Activated CD4-positive, alpha-beta T cell treated with anti-CD3 and anti-CD28 coated beads for 36 hours (primary cell): ENCODE data around the gene GPBP1L1. TPM values are rescaled to one million over a fixed set of nuclear protein-coding genes. Genes with fewer than 3 reads are reported as not detected.
A peak's percentile ranks its signal among the peaks of the same experiment; 100 is the strongest.
"Not testable (repeated sequence)": the region's sequence is repeated elsewhere in the genome, so short reads cannot be mapped to it uniquely, and the experiment has no call there.

Experiments
- ATAC-seq: fragments of 200-7000 bp; cut with Tn5 transposase; one replicate; pipeline ENCODE4 v1.10.0; 2021; ENCODE audit warnings: mild to moderate bottlenecking, moderate library complexity
- CTCF ChIA-PET: fragments of 350-600 bp; sonication (Branson Sonifier 250); formaldehyde crosslinking; loops from one replicate; lab custom pipeline; 2021; ENCODE audit warnings: antibody characterized with exemption; lab: Charles Lee
- POLR2A ChIA-PET: fragments of 350-600 bp; sonication (Branson Sonifier 250); formaldehyde crosslinking; loops from one replicate; lab custom pipeline; 2021; ENCODE audit warnings: antibody characterized with exemption, inconsistent platforms; lab: Charles Lee
- DNase-seq: peaks from one replicate; pipeline ENCODE4 v3.0.0-alpha.2; 2020
- H3K27ac Mint-ChIP-seq: one replicate; pipeline ENCODE4 v1.8.0; 2021; ENCODE audit warnings: mixed read lengths
- H3K27me3 Mint-ChIP-seq: one replicate; pipeline ENCODE4 v1.8.0; 2021; ENCODE audit warnings: mixed read lengths
- H3K36me3 Mint-ChIP-seq: one replicate; pipeline ENCODE4 v1.8.0; 2021; ENCODE audit warnings: low read depth, mixed read lengths
- H3K4me1 Mint-ChIP-seq: one replicate; pipeline ENCODE4 v1.8.0; 2021; ENCODE audit warnings: mixed read lengths
- H3K4me3 Mint-ChIP-seq: one replicate; pipeline ENCODE4 v1.8.0; 2021; ENCODE audit warnings: mild to moderate bottlenecking, moderate library complexity, mixed read lengths
- H3K9me3 Mint-ChIP-seq: one replicate; pipeline ENCODE4 v1.8.0; 2021; ENCODE audit warnings: low read depth, mixed read lengths
- intact Hi-C, 2 experiments: fragments of 100-400 bp; cut with DNase I in 1 of 2; cut with micrococcal nuclease in 1 of 2; formaldehyde crosslinking; loops; one replicate each; pipeline versions ENCODE4 v1.14.2 to v1.15.1; 2022 to 2024; cut with DNase I, micrococcal nuclease
- total RNA-seq, 2 experiments: library from RNA; stranded (reverse); gene quantifications; one replicate each; pipeline ENCODE4 v1.2.3, GENCODE V29; 2021

GPBP1L1 gene
- total RNA-seq, 2 experiments from 2014 or later = 101 to 112 TPM

DNA sequence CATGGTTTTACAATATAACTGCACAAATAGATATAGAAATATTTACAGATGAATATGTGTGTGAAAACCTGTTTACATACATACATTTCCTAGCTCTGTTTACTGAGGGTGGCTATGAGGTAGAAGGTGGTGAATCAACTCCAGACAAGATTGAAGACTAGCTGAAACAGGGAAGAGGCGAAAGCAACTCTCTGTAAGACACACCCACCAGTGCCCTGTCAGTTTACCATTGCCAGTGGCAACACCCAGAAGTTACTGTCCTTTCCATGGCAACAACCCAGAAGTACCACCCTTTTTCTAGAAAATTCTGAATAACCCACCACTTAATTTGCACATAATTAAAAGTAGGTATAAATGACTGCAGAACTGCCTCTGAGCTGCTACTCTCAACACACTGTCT, 18.3 kb upstream of the GPBP1L1 start:
- ATAC-seq (no peak), DNase-seq (no peak)
- no peaks in the 10 kb centered on the region for H3K27me3 Mint-ChIP-seq
- H3K27ac Mint-ChIP-seq = no peak overlapping the region
- no peak overlapping the region for H3K4me3 Mint-ChIP-seq
- CTCF ChIA-PET = interaction anchor here (0.6 kb wide), 1 partner anchor 14 kb away, joined by 3 read pairs; no protein-coding TSS in a partner anchor
- H3K9me3 Mint-ChIP-seq = peaks cover 4% of the 10 kb centered on the region
- H3K4me1 Mint-ChIP-seq = no peaks in the 10 kb centered on the region
- intact Hi-C loops = no loop called here
- POLR2A ChIA-PET = no interaction called here
- H3K36me3 Mint-ChIP-seq = peaks cover 25% of the 10 kb centered on the region

DNA sequence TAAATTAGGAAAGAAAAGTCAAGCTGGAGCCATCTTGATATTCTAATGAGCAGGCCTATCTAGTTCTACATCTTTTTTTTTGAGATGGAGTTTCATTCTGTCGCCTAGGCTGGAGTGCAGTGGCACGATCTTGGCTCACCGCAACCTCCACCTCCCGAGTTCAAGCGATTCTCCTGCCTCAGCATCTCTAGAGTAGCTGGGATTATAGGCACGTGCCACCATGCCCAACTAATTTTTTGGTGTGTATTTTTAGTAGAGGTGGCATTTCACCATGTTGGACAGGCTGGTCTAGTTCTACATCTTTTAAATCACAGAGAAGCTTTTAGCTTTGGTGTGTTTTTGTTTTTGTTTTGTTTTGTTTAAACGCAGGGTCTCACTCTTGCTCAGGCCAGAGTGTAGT, 8.5 kb upstream of the GPBP1L1 start:
- intact Hi-C loops = no loop called here
- DNase-seq (no peak), ATAC-seq (no peak)
- Mint-ChIP-seq H3K27ac (no peak overlapping the region), H3K27me3 (no peaks in the 10 kb centered on the region), H3K36me3 (peaks cover 30% of the 10 kb centered on the region), H3K4me1 (peaks cover 20% of the 10 kb centered on the region), H3K4me3 (no peak overlapping the region), H3K9me3 (no peaks in the 10 kb centered on the region)
- CTCF ChIA-PET = interaction anchor here (0.7 to 1.1 kb wide), 2 partner anchors 9 to 112 kb away, joined by 3 read pairs; partner anchors contain the start of gene GPBP1L1
- POLR2A ChIA-PET = interaction anchor here (0.7 kb wide), 1 partner anchor 119 kb away, joined by 6 read pairs; no protein-coding TSS in a partner anchor

DNA sequence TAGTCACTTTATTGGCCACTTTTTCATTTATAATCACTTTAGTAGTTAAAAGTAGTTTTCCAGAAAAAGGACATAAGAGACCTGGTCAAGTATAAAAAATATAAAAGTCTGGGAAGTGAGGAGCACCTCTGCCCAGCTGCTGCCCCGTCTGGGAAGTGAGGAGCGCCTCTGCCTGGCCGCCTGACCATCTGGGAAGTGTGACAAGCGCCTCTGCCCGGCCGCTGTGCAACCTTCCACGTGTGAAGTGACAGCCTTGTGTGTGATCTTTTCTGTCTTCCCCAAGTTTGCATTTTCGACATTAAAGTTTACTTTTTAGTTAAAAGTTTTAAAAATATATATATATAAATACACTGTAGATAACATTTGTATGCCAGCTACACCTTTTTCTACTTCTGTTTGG, 7.5 kb upstream of the GPBP1L1 start:
- H3K9me3 Mint-ChIP-seq, H3K4me3 Mint-ChIP-seq, ATAC-seq, H3K27ac Mint-ChIP-seq, intact Hi-C loops, H3K27me3 Mint-ChIP-seq, DNase-seq, POLR2A ChIA-PET: not testable (repeated sequence)
- CTCF ChIA-PET = interaction anchor here (0.7 kb wide), 1 partner anchor 123 kb away, joined by 4 read pairs; no protein-coding TSS in a partner anchor
- Mint-ChIP-seq H3K4me1 (peaks cover 27% of the 10 kb centered on the region), H3K36me3 (peaks cover 32% of the 10 kb centered on the region)

- ATAC-seq (no peak), DNase-seq (peak; percentile 86)
- POLR2A ChIA-PET = interaction anchor here (0.6 to 2.6 kb wide), 6 partner anchors 9 to 615 kb away, joined by 3 to 15 read pairs (median 4); partner anchors contain the start of genes LRRC41, RAD54L and UQCRH
- Mint-ChIP-seq H3K27me3 (no peaks in the 10 kb centered on the region), H3K4me3 (peak within 1 kb of the TSS; percentile 87), H3K27ac (peak within 1 kb of the TSS; percentile 95), H3K36me3 (peaks cover 32% of the 10 kb centered on the region), H3K9me3 (no peaks in the 10 kb centered on the region), H3K4me1 (peaks cover 42% of the 10 kb centered on the region)
- intact Hi-C loops = loop anchor here (1.0 to 10.0 kb wide), 24 partner anchors 33 to 1656 kb away; partner anchors contain the start of genes CCDC163 (in 2 of the 2), MMACHC (in 2 of the 2), NSUN4 (in 2 of the 2) and RAD54L (in 2 of the 2)
- CTCF ChIA-PET = interaction anchor here (0.7 to 1.2 kb wide), 3 partner anchors 11 to 196 kb away, joined by 3 to 4 read pairs (median 3); no protein-coding TSS in a partner anchor
Measured at GRCh38 chr1:45687754-45688740, 1.7 kb upstream of the GPBP1L1 start, which contains the start of gene TMEM69. Gene TMEM69, plus strand, starts transcription at chr1:45688181. Its CDS starts 2,888 bp downstream, at chr1:45691069.

DNA sequence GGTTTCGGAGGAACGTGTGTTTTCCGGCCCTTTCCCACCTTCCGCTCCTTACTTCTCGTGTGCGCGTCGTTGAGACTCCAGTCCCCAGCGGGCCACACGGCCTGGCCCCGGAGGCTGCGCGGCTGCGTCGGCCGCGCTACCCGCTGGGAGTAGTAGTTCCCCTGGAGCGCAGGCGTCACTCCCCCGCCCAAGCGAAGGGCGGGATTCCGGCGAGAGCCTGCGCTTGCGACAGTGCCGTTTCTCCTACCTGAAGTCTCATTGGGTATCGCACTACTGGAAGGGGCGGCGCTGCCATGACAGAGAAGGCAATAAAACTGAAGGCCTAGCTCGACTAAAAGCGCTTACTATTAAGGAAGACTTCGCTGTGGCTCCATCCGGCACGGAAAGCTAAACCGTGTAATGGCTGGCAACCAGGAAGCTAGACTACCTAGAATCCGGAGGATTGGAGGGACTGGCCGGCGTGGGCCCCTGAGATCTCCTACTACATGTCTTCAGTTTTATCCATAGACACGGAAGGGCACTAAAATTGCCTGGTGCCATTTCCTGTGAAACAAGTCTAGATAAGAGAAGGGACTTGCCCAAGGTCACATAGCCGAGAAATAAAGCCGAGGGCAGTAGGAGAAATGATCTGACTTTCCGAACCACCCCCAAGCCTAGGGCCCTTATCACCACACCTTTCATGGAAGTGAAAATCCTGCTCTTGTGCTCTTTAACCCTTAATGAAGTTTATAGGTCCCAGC, 851 bp upstream of the GPBP1L1 start:
- peak; percentile 98 for DNase-seq
- intact Hi-C loops = loop anchor here (1.0 to 10.0 kb wide), 19 partner anchors 32 to 1655 kb away; partner anchors contain the start of genes RAD54L (in 2 of the 2), AKR1A1 (in 1 of the 2), CCDC163 (in 1 of the 2) and IPP (in 1 of the 2)
- H3K4me1 Mint-ChIP-seq = peaks cover 47% of the 10 kb centered on the region
- H3K27me3 Mint-ChIP-seq = no peaks in the 10 kb centered on the region
- H3K27ac Mint-ChIP-seq = peak overlapping the region; percentile 95
- no peaks in the 10 kb centered on the region for H3K9me3 Mint-ChIP-seq
- POLR2A ChIA-PET = interaction anchor here (0.6 to 2.6 kb wide), 6 partner anchors 65 to 616 kb away, joined by 3 to 15 read pairs (median 7); partner anchors contain the start of genes CCDC163, LRRC41, MMACHC and PRDX1
- CTCF ChIA-PET = interaction anchor here (0.6 kb wide), 1 partner anchor 296 kb away, joined by 4 read pairs; no protein-coding TSS in a partner anchor
- H3K4me3 Mint-ChIP-seq = peak overlapping the region; percentile 87
- peaks cover 29% of the 10 kb centered on the region for H3K36me3 Mint-ChIP-seq
- ATAC-seq = peak; percentile 89

GRCh38 chr1:45686015-45686287, 382 bp downstream of the GPBP1L1 start:
- peak overlapping the region; percentile 95 for H3K27ac Mint-ChIP-seq
- H3K36me3 Mint-ChIP-seq = peaks cover 22% of the 10 kb centered on the region
- H3K4me3 Mint-ChIP-seq = peak overlapping the region; percentile 87
- no peaks in the 10 kb centered on the region for H3K27me3 Mint-ChIP-seq
- DNase-seq = peak; percentile 82
- CTCF ChIA-PET = interaction anchor here (0.6 to 1.5 kb wide), 12 partner anchors 8 to 347 kb away, joined by 3 to 10 read pairs (median 3); partner anchors contain the start of gene NASP
- H3K4me1 Mint-ChIP-seq = peaks cover 54% of the 10 kb centered on the region
- intact Hi-C loops = loop anchor here (1.0 to 10.0 kb wide), 12 partner anchors 31 to 1654 kb away; partner anchors contain the start of genes IPP (in 1 of the 2), LRRC41 (in 1 of the 2), MKNK1 (in 1 of the 2) and NASP (in 1 of the 2)
- POLR2A ChIA-PET = interaction anchor here (0.5 to 2.6 kb wide), 14 partner anchors 13 to 965 kb away, joined by 3 to 15 read pairs (median 4); partner anchors contain the start of genes HPDL, MUTYH, PRDX1 and RAD54L
- H3K9me3 Mint-ChIP-seq = no peaks in the 10 kb centered on the region
- no peak for ATAC-seq

DNA sequence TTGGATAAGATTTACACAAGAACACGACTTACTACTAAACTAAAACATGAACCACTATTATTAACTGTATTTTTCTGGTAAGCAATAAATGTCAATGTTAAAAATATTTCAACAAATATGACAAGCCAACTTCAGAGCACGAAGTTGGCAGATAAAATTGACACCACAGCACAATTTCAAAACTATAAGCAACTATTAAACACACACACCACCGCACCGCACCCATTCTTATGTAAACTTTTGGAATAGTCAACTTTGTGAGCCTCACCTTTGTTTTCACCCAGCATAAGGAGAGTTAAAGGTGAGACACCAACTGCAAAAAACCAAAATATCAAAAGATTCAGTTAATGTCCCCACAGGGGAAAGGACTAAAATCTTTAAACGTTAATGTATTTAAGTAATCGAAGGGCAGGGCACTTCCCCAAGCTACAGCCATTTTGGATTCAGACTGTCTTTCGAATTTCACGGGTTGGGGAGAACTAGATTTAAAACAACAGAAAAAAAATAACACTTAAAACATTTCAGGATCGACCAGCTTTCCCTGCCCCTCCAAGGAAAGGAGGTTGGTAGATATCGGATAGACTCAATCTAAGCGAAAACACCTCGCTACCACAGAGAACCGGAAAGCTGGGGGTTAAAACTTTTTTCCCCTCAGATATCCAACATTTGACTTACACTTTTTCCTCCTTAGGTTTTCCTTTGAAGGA, 872 bp downstream of the GPBP1L1 start:
- H3K4me1 Mint-ChIP-seq = peaks cover 56% of the 10 kb centered on the region
- peaks cover 20% of the 10 kb centered on the region for H3K36me3 Mint-ChIP-seq
- no peaks in the 10 kb centered on the region for H3K9me3 Mint-ChIP-seq
- ATAC-seq = no peak
- H3K27ac Mint-ChIP-seq = peak overlapping the region; percentile 95
- DNase-seq = no peak
- H3K4me3 Mint-ChIP-seq = peak overlapping the region; percentile 87
- intact Hi-C loops = loop anchor here (1.0 to 10.0 kb wide), 12 partner anchors 31 to 1653 kb away; partner anchors contain the start of genes IPP (in 1 of the 2), LRRC41 (in 1 of the 2), MKNK1 (in 1 of the 2) and NASP (in 1 of the 2)
- no peaks in the 10 kb centered on the region for H3K27me3 Mint-ChIP-seq
- POLR2A ChIA-PET = interaction anchor here (0.6 to 2.6 kb wide), 11 partner anchors 12 to 964 kb away, joined by 3 to 15 read pairs (median 4); partner anchors contain the start of genes HPDL, MUTYH, PRDX1 and RAD54L
- CTCF ChIA-PET = interaction anchor here (0.6 to 1.5 kb wide), 12 partner anchors 8 to 346 kb away, joined by 3 to 10 read pairs (median 3); partner anchors contain the start of gene NASP

GRCh38 chr1:45684402-45684801, 1.9 kb downstream of the GPBP1L1 start:
- ATAC-seq = no peak
- Mint-ChIP-seq H3K36me3 (peaks cover 15% of the 10 kb centered on the region), H3K27ac (no peak overlapping the region), H3K4me1 (peaks cover 56% of the 10 kb centered on the region), H3K9me3 (no peaks in the 10 kb centered on the region), H3K4me3 (peak overlapping the region; percentile 87), H3K27me3 (no peaks in the 10 kb centered on the region)
- intact Hi-C loops = loop anchor here in 1 of 2 experiments (10.0 kb wide), 1 partner anchor 920 kb away; the partner anchor contains the start of gene MKNK1
- DNase-seq = no peak
- ChIA-PET CTCF (interaction anchor here (0.8 to 1.0 kb wide), 2 partner anchors 29 to 76 kb away, joined by 4 to 6 read pairs; no protein-coding TSS in a partner anchor), POLR2A (interaction anchor here (0.7 kb wide), 1 partner anchor 20 kb away, joined by 3 read pairs; no protein-coding TSS in a partner anchor)

DNA sequence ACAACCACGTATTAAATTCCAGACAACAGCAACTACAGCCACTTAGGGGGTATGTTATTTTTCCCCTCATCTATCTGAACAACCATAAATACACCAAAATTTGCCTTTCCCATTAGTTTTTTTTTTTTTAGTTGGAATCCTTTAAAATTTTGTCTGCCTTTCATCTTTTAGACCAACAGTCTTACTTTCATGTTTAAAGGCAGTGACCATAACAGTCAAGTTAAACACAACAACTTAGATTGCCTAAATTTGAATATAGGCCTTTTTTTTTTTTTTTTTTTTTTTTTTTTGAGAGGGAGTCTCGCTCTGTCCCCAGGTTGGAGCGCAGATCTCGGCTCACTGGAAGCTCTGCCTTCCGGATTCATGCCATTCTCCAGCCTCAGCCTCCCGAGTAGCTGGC, 3.4 kb downstream of the GPBP1L1 start:
- H3K27ac Mint-ChIP-seq = no peak overlapping the region
- ATAC-seq (no peak), DNase-seq (no peak)
- no peaks in the 10 kb centered on the region for H3K9me3 Mint-ChIP-seq
- no peak overlapping the region for H3K4me3 Mint-ChIP-seq
- POLR2A ChIA-PET = interaction anchor here (0.7 kb wide), 1 partner anchor 98 kb away, joined by 3 read pairs; no protein-coding TSS in a partner anchor
- H3K27me3 Mint-ChIP-seq = no peaks in the 10 kb centered on the region
- CTCF ChIA-PET = no interaction called here
- H3K4me1 Mint-ChIP-seq = peaks cover 63% of the 10 kb centered on the region
- intact Hi-C loops = loop anchor here in 1 of 2 experiments (10.0 kb wide), 1 partner anchor 922 kb away; the partner anchor contains the start of gene MKNK1
- peaks cover 10% of the 10 kb centered on the region for H3K36me3 Mint-ChIP-seq
